Naive B cell (primary cell): ENCODE results near the gene SELENOM. TPM values are rescaled to one million over a fixed set of nuclear protein-coding genes. Genes with fewer than 3 reads are reported as not detected.

ENCODE experiments used
- ATAC-seq, 2 donors: fragments of 150-1000 bp; cut with Tn5 transposase; 2 replicates each; pipeline ENCODE4 v1.10.0; 2021; ENCODE audit warnings: low read depth in 2 of 2, mild to moderate bottlenecking in 2 of 2, moderate library complexity in 2 of 2
- DNase-seq: peaks from one replicate; pipeline ENCODE4 v3.0.0; 2022
- H3K27ac Mint-ChIP-seq, 6 donors: one replicate each; pipeline ENCODE4 v1.8.0; 2020 to 2022; ENCODE audit warnings: mild to moderate bottlenecking in 6 of 6, mixed read lengths in 6 of 6, moderate library complexity in 5 of 6, inconsistent platforms in 2 of 6
- H3K27me3 Mint-ChIP-seq, 3 donors: one replicate each; pipeline ENCODE4 v1.8.0; 2021 to 2022; ENCODE audit warnings: mixed read lengths in 3 of 3, mild to moderate bottlenecking in 1 of 3
- H3K36me3 Mint-ChIP-seq, 2 donors: one replicate each; pipeline ENCODE4 v1.8.0; 2020 to 2022; ENCODE audit warnings: mixed read lengths in 2 of 2, inconsistent platforms in 1 of 2, mild to moderate bottlenecking in 1 of 2
- H3K4me1 Mint-ChIP-seq, 3 donors: one replicate each; pipeline ENCODE4 v1.8.0; 2020 to 2022; ENCODE audit warnings: mixed read lengths in 3 of 3, inconsistent platforms in 1 of 3, mild to moderate bottlenecking in 1 of 3, moderate library complexity in 1 of 3
- H3K4me3 Mint-ChIP-seq, 8 donors: one replicate each; pipeline ENCODE4 v1.8.0; 2020 to 2022; ENCODE audit warnings: mild to moderate bottlenecking in 8 of 8, mixed read lengths in 8 of 8, moderate library complexity in 8 of 8, inconsistent platforms in 2 of 8
- H3K9me3 Mint-ChIP-seq, 7 donors: one replicate each; pipeline ENCODE4 v1.8.0; 2020 to 2022; ENCODE audit warnings: mixed read lengths in 7 of 7, mild to moderate bottlenecking in 5 of 7, inconsistent platforms in 2 of 7, moderate library complexity in 1 of 7
- polyA plus RNA-seq, 6 donors: library from polyadenylated mRNA; unstranded; fragments of 300-500 nt; fragmentation: Illumina TruSeq; gene quantifications; one replicate each; pipeline ENCODE4 v1.2.3, GENCODE V29; 2021; ENCODE audit warnings: low read depth in 6 of 6

Gene SELENOM
- polyA plus RNA-seq, 6 donors from 2014 or later: 31.1 to 54.8 (median 42.9) TPM

DNA sequence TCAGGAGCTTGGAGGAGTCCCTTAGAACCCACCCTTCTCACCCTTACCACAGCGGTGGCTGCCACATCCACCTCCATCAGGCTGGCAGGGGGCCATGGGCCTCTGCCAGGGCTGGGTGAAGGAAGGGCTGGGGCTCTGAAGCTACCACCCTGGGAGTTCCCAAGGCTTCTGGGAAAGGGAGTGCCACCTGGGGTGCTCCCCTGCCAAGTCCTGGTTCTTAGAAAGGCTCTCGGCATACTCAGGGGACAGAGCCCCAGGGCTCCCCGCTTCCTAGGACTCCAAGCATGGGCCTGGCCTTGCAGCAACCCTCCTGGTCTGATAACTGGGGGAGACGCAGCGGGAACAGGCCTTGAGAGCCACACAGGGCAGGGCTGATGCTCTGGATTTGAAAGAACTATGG lies 33.4 kb upstream of the SELENOM start:
- Mint-ChIP-seq H3K4me3 (no peak overlapping the region), H3K36me3 (peaks cover 0 to 4% of the 10 kb centered on the region in 2 donors), H3K27me3 (peaks cover 4 to 47% (median 46%) of the 10 kb centered on the region in 3 donors), H3K9me3 (peaks cover 0 to 16% (median 9%) of the 10 kb centered on the region in 7 donors), H3K27ac (no peak overlapping the region), H3K4me1 (no peaks in the 10 kb centered on the region)
- ATAC-seq (no peak), DNase-seq (no peak)

DNA sequence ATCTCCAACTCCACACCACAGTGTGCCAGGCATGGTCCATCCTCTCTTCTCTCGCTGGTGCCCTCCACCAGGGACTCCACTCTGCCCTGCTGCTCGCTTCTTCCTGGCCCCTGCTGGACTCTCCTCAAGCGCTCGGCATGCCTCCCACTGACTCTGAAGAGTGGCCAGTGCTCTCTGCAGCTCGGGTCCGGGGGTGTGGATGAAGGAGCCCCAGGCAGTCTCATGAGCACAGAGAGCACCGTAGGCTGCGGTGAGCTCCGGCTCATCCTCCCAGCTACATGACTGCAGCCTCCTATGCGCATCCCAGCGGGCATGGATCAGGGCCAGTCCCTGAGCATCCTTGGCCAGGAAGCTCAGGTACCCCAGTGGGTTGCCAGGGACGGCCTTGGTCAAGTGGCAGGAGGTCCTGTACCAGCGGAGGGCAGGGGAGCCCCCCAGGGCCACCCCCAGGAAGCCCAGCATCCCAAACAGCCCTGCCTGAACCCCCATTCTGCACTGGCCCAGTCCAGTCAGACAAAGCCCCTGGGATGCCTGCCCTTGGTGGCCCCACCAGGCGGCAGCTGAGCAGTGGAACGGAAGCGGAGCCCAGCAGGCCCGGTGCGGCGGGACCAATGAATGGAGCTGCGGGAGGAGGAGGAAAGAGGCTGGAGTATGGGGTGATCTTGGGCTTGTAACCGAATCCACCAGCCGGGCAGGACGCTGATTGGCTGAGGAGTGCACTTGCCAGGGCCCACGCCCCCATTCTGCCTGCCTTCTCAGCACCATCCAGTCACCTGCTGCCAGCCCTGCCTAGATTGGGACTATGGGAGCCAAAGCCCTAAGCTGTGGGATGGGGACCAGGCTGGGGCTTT lies 32.7 kb upstream of the SELENOM start, which contains the start of gene PLA2G3:
Gene PLA2G3 (minus strand): TSS at position 643 of the 851 bp plus-strand sequence. CDS start 154 bp downstream, at position 489.
- H3K36me3 Mint-ChIP-seq: peaks cover 0 to 2% of the 10 kb centered on the region in 2 donors
- DNase-seq: no peak
- H3K9me3 Mint-ChIP-seq: peaks cover 0 to 14% (median 9%) of the 10 kb centered on the region in 7 donors
- no peak within 1 kb of the TSS for H3K27ac Mint-ChIP-seq
- no peaks in the 10 kb centered on the region for H3K4me1 Mint-ChIP-seq
- no peak for ATAC-seq
- no peak within 1 kb of the TSS for H3K4me3 Mint-ChIP-seq
- peaks cover 4 to 47% (median 44%) of the 10 kb centered on the region in 3 donors for H3K27me3 Mint-ChIP-seq

DNA sequence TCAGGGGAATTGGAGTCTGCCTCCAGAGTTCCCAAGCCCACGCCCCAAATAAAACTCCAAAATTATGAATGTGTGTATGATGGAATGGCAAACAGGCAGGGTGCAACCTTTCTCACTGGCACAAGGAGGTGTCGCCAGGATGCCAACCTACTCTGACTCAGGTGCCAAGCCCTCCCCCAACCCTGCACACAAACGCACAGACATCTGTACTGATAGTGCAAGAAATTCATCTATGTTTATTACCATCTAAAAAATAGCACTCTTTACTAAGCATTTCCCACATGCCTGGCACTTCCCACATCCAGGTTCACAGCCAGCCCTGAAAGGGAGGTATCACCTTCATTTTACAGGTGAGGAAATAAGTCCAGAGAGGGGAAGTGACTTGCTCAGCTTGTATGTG lies 31.7 kb upstream of the SELENOM start:
- ATAC-seq: no peak
- H3K9me3 Mint-ChIP-seq: peaks cover 0 to 3% (median 0%) of the 10 kb centered on the region in 7 donors
- H3K27ac Mint-ChIP-seq: no peak overlapping the region
- no peaks in the 10 kb centered on the region for H3K4me1 Mint-ChIP-seq
- no peak overlapping the region for H3K4me3 Mint-ChIP-seq
- peaks cover 0 to 47% (median 35%) of the 10 kb centered on the region in 3 donors for H3K27me3 Mint-ChIP-seq
- H3K36me3 Mint-ChIP-seq: no peaks in the 10 kb centered on the region
- DNase-seq: no peak

DNA sequence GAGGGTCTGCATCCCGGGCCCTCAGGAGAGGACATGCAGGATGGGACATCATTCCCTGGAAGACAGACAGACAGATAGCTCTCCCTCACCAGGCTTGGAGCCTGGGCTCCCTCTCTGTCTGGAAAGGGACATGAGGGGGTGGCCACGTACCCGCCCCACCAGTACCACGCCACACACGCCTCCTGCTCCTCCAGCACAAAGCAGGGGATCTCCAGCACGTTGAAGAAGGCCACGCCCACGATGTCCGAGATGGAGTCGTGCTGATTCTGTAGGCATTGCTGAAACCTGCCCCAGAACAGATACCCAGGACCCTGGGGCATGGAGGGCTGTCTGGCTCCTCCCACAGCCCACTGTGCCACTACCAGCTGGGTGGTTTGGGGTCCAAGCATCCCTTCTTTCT lies 30.8 kb upstream of the SELENOM start:
- H3K27ac Mint-ChIP-seq: no peak overlapping the region
- no peak for DNase-seq
- peaks cover 0 to 43% (median 30%) of the 10 kb centered on the region in 3 donors for H3K27me3 Mint-ChIP-seq
- no peaks in the 10 kb centered on the region for H3K36me3 Mint-ChIP-seq
- no peak for ATAC-seq
- peaks cover 0 to 1% (median 0%) of the 10 kb centered on the region in 7 donors for H3K9me3 Mint-ChIP-seq
- H3K4me1 Mint-ChIP-seq: no peaks in the 10 kb centered on the region
- H3K4me3 Mint-ChIP-seq: no peak overlapping the region

DNA sequence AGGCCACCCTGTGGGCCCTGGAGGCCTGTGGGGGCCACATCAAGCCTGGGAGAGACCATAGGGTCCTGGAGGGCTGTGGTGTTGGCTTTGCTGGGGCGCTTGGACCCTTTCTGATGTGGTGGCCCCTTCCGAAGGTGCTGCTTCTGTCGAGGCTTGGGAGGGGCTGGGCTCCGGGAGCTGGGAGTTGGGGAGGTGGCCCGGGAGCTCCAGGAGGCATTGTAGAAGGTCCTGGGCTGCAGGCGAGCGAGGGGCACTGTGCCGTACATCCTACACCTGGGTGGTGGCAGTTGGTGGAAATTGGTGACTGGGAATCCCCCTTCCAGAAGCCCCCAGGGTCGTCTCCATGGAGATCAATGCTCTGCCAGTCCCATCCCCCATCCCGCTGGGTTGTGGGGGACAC lies 30.4 kb upstream of the SELENOM start:
- Mint-ChIP-seq H3K27me3 (peaks cover 0 to 39% (median 26%) of the 10 kb centered on the region in 3 donors), H3K36me3 (no peaks in the 10 kb centered on the region), H3K27ac (no peak overlapping the region), H3K4me1 (no peaks in the 10 kb centered on the region), H3K4me3 (no peak overlapping the region), H3K9me3 (no peaks in the 10 kb centered on the region)
- DNase-seq (no peak), ATAC-seq (no peak)

DNA sequence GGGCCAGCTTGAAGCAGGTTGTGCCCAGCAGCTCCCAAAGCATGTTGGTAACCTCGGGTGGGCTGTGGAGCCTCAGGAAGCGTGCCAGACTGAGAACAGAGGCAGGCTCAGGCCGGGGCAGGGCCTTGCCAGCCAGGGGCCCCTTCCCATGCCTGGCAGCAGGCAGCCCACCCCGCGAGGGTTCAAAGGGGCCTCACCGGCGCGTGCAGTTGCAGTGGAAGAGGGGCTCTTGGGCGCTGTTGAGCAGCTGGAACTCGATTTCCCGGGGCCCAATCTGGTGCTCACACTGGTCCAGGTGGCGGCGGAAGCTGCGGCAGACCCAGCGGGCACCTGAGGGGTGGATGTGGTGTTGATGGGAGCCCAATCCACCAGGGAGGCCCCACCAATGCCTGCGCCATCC lies 29.3 kb upstream of the SELENOM start:
- ATAC-seq (no peak), DNase-seq (no peak)
- H3K27ac Mint-ChIP-seq: no peak overlapping the region
- H3K9me3 Mint-ChIP-seq: no peaks in the 10 kb centered on the region
- H3K4me1 Mint-ChIP-seq: no peaks in the 10 kb centered on the region
- H3K4me3 Mint-ChIP-seq: no peak overlapping the region
- no peaks in the 10 kb centered on the region for H3K36me3 Mint-ChIP-seq
- H3K27me3 Mint-ChIP-seq: peaks cover 0 to 32% (median 22%) of the 10 kb centered on the region in 3 donors

DNA sequence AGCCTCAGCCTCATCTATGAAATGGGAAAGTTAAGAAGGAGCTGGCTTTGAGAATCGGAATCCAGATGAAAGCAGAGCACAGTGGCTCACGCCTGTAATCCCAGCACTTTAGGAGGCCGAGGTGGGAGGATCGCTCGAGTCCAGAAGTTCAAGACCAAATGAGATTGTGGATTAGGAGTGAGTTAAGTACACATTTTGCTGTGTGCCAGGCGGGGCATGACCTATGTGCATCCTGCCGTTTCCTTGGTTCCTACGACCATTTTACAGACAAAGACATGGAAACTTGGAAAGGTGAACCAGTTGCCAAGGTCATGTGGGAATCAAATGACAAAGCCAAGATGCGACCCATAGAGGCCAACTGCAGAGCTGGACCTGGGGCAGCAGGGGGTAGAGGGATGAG lies 28.8 kb upstream of the SELENOM start:
- no peak for DNase-seq
- no peaks in the 10 kb centered on the region for H3K9me3 Mint-ChIP-seq
- no peak overlapping the region for H3K27ac Mint-ChIP-seq
- no peaks in the 10 kb centered on the region for H3K4me1 Mint-ChIP-seq
- peaks cover 0 to 26% (median 17%) of the 10 kb centered on the region in 3 donors for H3K27me3 Mint-ChIP-seq
- no peaks in the 10 kb centered on the region for H3K36me3 Mint-ChIP-seq
- no peak overlapping the region for H3K4me3 Mint-ChIP-seq
- ATAC-seq: no peak

DNA sequence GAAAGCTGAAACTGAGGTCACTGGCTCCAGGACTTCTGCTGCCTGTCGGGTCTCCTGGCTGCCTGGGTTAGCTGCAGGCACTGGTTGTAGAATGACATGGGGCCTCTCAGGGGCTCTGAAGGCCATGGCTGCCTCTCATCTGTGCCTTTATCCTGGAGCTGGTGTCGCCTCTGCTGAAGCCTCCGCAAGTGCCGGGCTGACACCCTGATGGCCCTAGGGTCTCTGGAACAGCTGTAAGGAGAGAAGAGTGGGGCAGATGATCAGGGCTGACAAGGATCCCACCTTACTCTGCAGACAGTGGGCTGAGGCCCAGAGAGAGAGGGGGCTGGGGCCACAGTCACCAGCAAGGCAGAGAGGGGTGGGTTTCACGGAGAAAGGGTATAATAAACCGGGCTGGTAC lies 28.3 kb upstream of the SELENOM start:
- DNase-seq (no peak), ATAC-seq (no peak)
- Mint-ChIP-seq H3K9me3 (no peaks in the 10 kb centered on the region), H3K27me3 (peaks cover 0 to 23% (median 14%) of the 10 kb centered on the region in 3 donors), H3K4me1 (no peaks in the 10 kb centered on the region), H3K4me3 (no peak overlapping the region), H3K36me3 (no peaks in the 10 kb centered on the region), H3K27ac (peak overlapping the region in 1 of 6 donors; percentile 59)

DNA sequence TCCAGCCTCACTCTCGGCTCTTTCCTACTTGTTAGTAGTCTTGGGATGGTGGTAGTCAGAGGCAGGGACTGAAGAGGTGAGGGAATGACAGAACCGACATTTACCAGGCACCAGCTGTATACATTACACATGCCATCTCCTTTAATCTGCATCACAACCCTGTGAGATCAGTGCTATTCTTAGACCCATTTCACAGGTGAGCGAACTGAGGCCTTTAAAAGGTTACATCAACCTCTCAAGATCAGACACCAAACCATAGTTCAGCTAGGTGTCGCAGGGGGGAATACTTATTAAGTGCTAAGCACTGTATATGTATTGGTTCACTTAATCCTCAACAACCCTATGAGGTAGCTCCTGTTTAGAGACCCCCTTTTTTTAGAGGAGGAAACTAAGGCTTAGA lies 27.3 kb upstream of the SELENOM start:
- Mint-ChIP-seq H3K9me3 (no peaks in the 10 kb centered on the region), H3K4me1 (no peaks in the 10 kb centered on the region), H3K4me3 (no peak overlapping the region), H3K27me3 (peaks cover 0 to 14% (median 6%) of the 10 kb centered on the region in 3 donors), H3K36me3 (no peaks in the 10 kb centered on the region), H3K27ac (no peak overlapping the region)
- ATAC-seq: no peak
- no peak for DNase-seq

DNA sequence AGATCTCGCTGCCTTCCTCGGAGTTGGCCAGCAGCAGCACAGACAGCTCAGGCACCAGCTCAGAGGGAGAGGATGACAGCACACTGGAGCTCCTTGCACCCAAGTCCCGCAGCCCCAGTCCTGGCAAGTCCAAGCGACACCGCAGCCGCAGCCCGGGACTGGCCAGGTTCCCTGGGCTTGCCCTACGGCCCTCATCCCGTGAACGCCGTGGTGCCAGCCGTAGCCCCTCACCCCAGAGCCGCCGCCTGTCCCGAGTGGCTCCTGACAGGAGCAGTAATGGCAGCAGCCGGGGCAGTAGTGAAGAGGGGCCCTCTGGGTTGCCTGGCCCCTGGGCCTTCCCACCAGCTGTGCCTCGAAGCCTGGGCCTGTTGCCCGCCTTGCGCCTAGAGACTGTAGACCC lies 26.5 kb upstream of the SELENOM start:
- Mint-ChIP-seq H3K4me3 (no peak overlapping the region), H3K36me3 (no peaks in the 10 kb centered on the region), H3K27me3 (peaks cover 0 to 7% (median 0%) of the 10 kb centered on the region in 3 donors), H3K4me1 (no peaks in the 10 kb centered on the region), H3K27ac (no peak overlapping the region), H3K9me3 (no peaks in the 10 kb centered on the region)
- DNase-seq (no peak), ATAC-seq (no peak)

DNA sequence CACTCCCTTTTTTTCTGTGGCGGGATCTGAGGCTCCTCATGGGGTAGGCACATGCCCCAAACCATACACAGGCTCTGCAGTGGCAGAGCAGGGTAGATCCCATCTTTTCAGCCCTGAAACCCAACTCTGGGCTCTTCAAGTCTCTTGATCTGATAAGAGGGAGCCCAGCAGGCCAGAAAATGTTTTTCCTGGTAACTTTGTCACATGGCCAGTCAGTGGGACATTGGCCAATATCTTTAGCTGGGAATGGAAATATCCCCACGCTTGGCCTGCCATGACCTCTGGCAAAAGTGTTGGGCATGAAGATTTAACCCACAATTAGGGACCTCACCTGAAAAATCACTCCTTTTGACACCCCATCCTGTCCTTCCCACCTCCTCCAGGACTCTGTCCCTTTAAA lies 23.5 kb upstream of the SELENOM start:
- no peak for ATAC-seq
- Mint-ChIP-seq H3K27me3 (peaks cover 0 to 16% (median 13%) of the 10 kb centered on the region in 3 donors), H3K9me3 (no peaks in the 10 kb centered on the region), H3K36me3 (no peaks in the 10 kb centered on the region), H3K4me1 (peaks cover 0 to 6% (median 5%) of the 10 kb centered on the region in 3 donors), H3K4me3 (no peak overlapping the region), H3K27ac (no peak overlapping the region)
- DNase-seq: no peak

DNA sequence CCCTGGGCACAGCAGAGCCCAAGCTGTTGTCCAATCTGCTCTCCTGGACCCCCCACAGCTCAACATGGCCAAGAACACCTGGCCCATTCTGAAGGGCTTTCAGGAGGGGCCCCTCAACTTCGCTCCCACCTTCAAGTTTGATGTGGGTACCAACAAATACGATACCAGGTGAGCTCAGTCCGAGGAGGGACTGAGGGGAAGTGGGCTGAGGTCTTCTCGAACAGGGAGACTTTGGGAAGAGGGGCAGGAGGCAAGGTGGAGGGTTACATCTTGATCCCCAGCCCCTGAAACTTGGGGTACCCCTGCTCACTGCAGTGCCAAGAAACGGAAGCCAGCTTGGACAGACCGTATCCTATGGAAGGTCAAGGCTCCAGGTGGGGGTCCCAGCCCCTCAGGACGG lies 20.8 kb upstream of the SELENOM start:
- peaks cover 15 to 34% (median 33%) of the 10 kb centered on the region in 3 donors for H3K27me3 Mint-ChIP-seq

DNA sequence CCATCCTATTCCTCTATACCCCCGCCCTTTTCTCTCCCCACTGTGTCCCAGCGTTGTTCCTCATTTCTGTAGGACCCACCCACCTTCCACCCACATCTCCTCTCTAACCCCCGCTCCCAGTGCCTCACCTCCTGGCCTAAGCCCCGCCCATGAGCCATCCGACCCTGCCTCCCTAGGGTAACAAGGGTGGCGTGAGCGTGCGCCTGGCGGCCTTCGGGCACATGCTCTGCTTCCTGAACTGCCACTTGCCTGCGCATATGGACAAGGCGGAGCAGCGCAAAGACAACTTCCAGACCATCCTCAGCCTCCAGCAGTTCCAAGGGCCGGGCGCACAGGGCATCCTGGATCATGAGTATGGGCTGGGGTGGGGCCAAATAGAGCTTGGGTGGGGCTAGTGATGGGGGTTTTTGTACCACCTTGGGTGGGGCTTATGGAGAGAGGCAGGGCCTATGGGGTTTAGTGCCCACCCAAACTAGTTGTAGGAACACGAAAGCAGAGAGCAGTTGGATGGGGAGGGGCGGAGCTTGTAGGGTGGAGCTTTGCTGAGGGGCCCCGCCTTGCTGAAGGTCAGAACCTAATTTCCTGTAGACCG lies 19.9 kb upstream of the SELENOM start:
- Mint-ChIP-seq H3K27me3 (peaks cover 15 to 34% (median 34%) of the 10 kb centered on the region in 3 donors), H3K4me1 (peaks cover 0 to 6% (median 5%) of the 10 kb centered on the region in 3 donors), H3K9me3 (no peaks in the 10 kb centered on the region), H3K36me3 (no peaks in the 10 kb centered on the region), H3K4me3 (peak overlapping the region in 1 of 8 donors; percentile 9), H3K27ac (no peak overlapping the region)
- DNase-seq (no peak), ATAC-seq (no peak)

More for the DNA sequence above, 20.8 kb upstream of the SELENOM start:
- DNase-seq: no peak
- ATAC-seq: no peak
- Mint-ChIP-seq H3K4me1 (peaks cover 0 to 6% (median 5%) of the 10 kb centered on the region in 3 donors), H3K27ac (no peak overlapping the region), H3K9me3 (no peaks in the 10 kb centered on the region), H3K4me3 (no peak overlapping the region), H3K36me3 (no peaks in the 10 kb centered on the region)

DNA sequence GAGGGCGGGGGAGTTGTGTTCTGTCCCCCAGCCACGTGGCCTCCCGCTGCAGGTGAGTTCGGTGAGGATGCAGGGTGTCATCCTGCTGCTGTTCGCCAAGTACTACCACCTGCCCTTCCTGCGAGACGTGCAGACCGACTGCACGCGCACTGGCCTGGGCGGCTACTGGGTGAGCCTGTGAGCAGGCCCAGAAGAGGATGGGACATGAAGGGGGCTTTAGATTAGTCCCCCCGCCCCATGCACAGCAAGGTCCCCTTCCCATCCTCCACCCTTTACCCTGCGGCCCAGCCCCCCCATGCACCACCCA lies 19.5 kb upstream of the SELENOM start:
- Mint-ChIP-seq H3K4me3 (no peak overlapping the region), H3K9me3 (no peaks in the 10 kb centered on the region), H3K27ac (no peak overlapping the region), H3K36me3 (no peaks in the 10 kb centered on the region), H3K4me1 (peaks cover 0 to 6% (median 5%) of the 10 kb centered on the region in 3 donors), H3K27me3 (peaks cover 15 to 34% (median 34%) of the 10 kb centered on the region in 3 donors)
- no peak for DNase-seq
- ATAC-seq: no peak
